ENCODE results near the gene PBX2. TPM values are rescaled to one million over a fixed set of nuclear protein-coding genes. Genes with fewer than 3 reads are reported as not detected.

Gene PBX2
- total and polyA plus RNA-seq, 2 of the 4 experiments (the other 2 are of a cell fraction): 17.7 to 56.8 TPM

GRCh38 chr6:32213649-32214048 lies 23.6 kb upstream of the PBX2 start:
- Histone ChIP-seq H2BK15ac (ENCODE audit: low read depth, low read length) (no peak overlapping the region), H2BK120ac (ENCODE audit: low read depth, low read length) (no peak overlapping the region), H2BK5ac (ENCODE audit: low read depth, low read length, poor library complexity, severe bottlenecking) (no peak overlapping the region), H2AK5ac (ENCODE audit: low read depth, low read length) (no peak overlapping the region), H3K56ac (ENCODE audit: extremely low read depth, insufficient read depth, low read length) (no peak overlapping the region), H3K9me1 (ENCODE audit: insufficient read depth, low read length) (no peaks in the 10 kb centered on the region), H3K79me1 (ENCODE audit: low read depth in 1 of 2, low read length in 2 of 2) (no peaks in the 10 kb centered on the region), H3K9ac (ENCODE audit: low read depth, low read length) (no peak overlapping the region), H3K18ac (ENCODE audit: low read depth, low read length) (no peak overlapping the region), H3K14ac (replicated peaks; ENCODE audit: low read depth, low read length) (no peak overlapping the region), H3K9me3 (ENCODE audit: control insufficient read depth, insufficient read depth, low read length) (no peaks in the 10 kb centered on the region), H3K27ac (ENCODE audit: insufficient read depth, low read length) (no peak overlapping the region), H2BK20ac (ENCODE audit: low read depth, low read length) (no peak overlapping the region), H4K20me1 (ENCODE audit: insufficient read depth, low read length) (no peaks in the 10 kb centered on the region), H3K23ac (ENCODE audit: low read depth, low read length) (no peak overlapping the region), H3K4me2 (ENCODE audit: low read depth, low read length) (no peak overlapping the region), H3K27me3 (ENCODE audit: control insufficient read depth, insufficient read depth, low read length) (peaks cover 23% of the 10 kb centered on the region), H2AFZ (replicated peaks; ENCODE audit: low read length, poor library complexity) (no peak overlapping the region), H3K36me3 (ENCODE audit: control insufficient read depth, insufficient read depth, low read length) (no peaks in the 10 kb centered on the region), H3K4ac (ENCODE audit: low read depth, low read length) (no peak overlapping the region), H3K4me3 (ENCODE audit: insufficient read depth, low read depth, low read length) (no peak overlapping the region), H3K4me1 (ENCODE audit: control insufficient read depth, insufficient read depth, low read length) (no peaks in the 10 kb centered on the region), H4K91ac (ENCODE audit: insufficient read depth, low read depth, low read length) (no peak overlapping the region), H2AK9ac (replicated peaks; ENCODE audit: low read depth, low read length, poor library complexity) (no peak overlapping the region), H4K5ac (ENCODE audit: low read depth, low read length) (no peak overlapping the region), H4K8ac (ENCODE audit: low read depth in 2 of 2, low read length in 2 of 2) (no peak overlapping the region)
- ChIA-PET POLR2A (ENCODE audit: unreplicated experiment) (no interaction called here), CTCF (no interaction called here)
- in situ Hi-C loops (cut with MboI; ENCODE audit: low sequenced_read_pairs) (no loop called here), dilution Hi-C loops (cut with HindIII; ENCODE audit: low sequenced_read_pairs, unreplicated experiment) (no loop called here), intact Hi-C loops (cut with micrococcal nuclease) (no loop called here)
- TF ChIP-seq MAZ (IDR thresholded peaks at IDR 0.05; ENCODE audit: borderline replicate concordance, low read depth, low read length): no peak
- no peak for TF ChIP-seq CEBPB (IDR thresholded peaks at IDR 0.05; ENCODE audit: low read depth, low read length)
- TF ChIP-seq USF2 (IDR thresholded peaks at IDR 0.05; ENCODE audit: low read depth, low read length): no peak
- TF ChIP-seq CTCF (conservative IDR thresholded peaks at IDR 0.05; ENCODE audit: low read depth, low read length): no peak
- no peak for TF ChIP-seq RCOR1 (IDR thresholded peaks at IDR 0.05; ENCODE audit: insufficient replicate concordance, low read length)
- no peak for TF ChIP-seq RAD21 (IDR thresholded peaks at IDR 0.05; ENCODE audit: low read length)
- no peak for TF ChIP-seq POLR2A (IDR thresholded peaks at IDR 0.05; ENCODE audit: low read depth, low read length)
- TF ChIP-seq FOS (IDR thresholded peaks at IDR 0.05; ENCODE audit: low read depth, low read length): no peak
- no peak for ATAC-seq (ENCODE audit: low read depth)
- BruUV-seq (replicated peaks): no TSS peak
- no peak for DNase-seq
- WGBS, 2 experiments (ENCODE audit: extremely low coverage in 2 of 2, insufficient read length in 1 of 2): 100% methylated on average over 2 of the region's 6 CpGs; no CpG with 5 or more reads in 1 of the 2 experiments
